CD14-positive monocyte (primary cell): Measurements from ENCODE around the gene PRR36. TPM values are rescaled to one million over a fixed set of nuclear protein-coding genes. Genes with fewer than 3 reads are reported as not detected.

ENCODE experiments used
- DNase-seq, 3 donors: peaks; one replicate each; pipeline ENCODE4 v3.0.0-alpha.2; 2011 to 2022
- H2AFZ ChIP-seq: 2 replicates; pipeline ENCODE4 v1.6.0; 2012; ENCODE audit warnings: mild to moderate bottlenecking, low read depth, low read length, inconsistent platforms; ENCODE audit not compliant: insufficient read depth, poor library complexity, severe bottlenecking
- H3K27ac ChIP-seq, 2 donors: 1 replicate in 1 of 2; 2 replicates in 1 of 2; pipeline ENCODE4 v1.5.1; 2012 to 2013; ENCODE audit warnings: low read length in 2 of 2, control low read depth in 1 of 2, inconsistent platforms in 1 of 2, low read depth in 1 of 2, mild to moderate bottlenecking in 1 of 2
- H3K27me3 ChIP-seq, 2 donors: one replicate each; pipeline versions ENCODE4 v1.6.0 to v1.6.1; 2011 to 2013; ENCODE audit warnings: low read length in 2 of 2; ENCODE audit not compliant: control insufficient read depth in 2 of 2, insufficient read depth in 2 of 2
- H3K36me3 ChIP-seq, 2 donors: replicated peaks in 1 of 2; 1 replicate in 1 of 2; 2 replicates in 1 of 2; pipeline versions ENCODE4 v1.5.1 to v1.6.1; 2012 to 2013; ENCODE audit warnings: low read length in 2 of 2, control low read depth in 1 of 2, inconsistent platforms in 1 of 2, mild to moderate bottlenecking in 1 of 2; ENCODE audit not compliant: insufficient read depth in 2 of 2, control insufficient read depth in 1 of 2
- H3K4me1 ChIP-seq, 2 donors: 1 replicate in 1 of 2; 2 replicates in 1 of 2; pipeline versions ENCODE4 v1.5.1 to v1.6.1; 2012 to 2013; ENCODE audit warnings: low read length in 2 of 2, control low read depth in 1 of 2, inconsistent platforms in 1 of 2, mild to moderate bottlenecking in 1 of 2, moderate library complexity in 1 of 2; ENCODE audit not compliant: insufficient read depth in 2 of 2, control insufficient read depth in 1 of 2
- H3K4me2 ChIP-seq: replicated peaks from 2 replicates; pipeline ENCODE3; 2012; ENCODE audit warnings: low read length, moderate library complexity, mild to moderate bottlenecking; ENCODE audit not compliant: poor library complexity, severe bottlenecking; ENCODE audit errors: extremely low read depth
- H3K4me3 ChIP-seq, 3 experiments: fragments of 200-600 bp in 1 of 3; sonication (generic) in 1 of 3; replicated peaks in 1 of 3; 1 replicate in 2 of 3; 2 replicates in 1 of 3; pipeline ENCODE4 v1.5.1; 2011 to 2013; ENCODE audit warnings: low read length in 3 of 3, mild to moderate bottlenecking in 3 of 3, control low read depth in 2 of 3, low read depth in 2 of 3, inconsistent platforms in 1 of 3, moderate library complexity in 1 of 3
- H3K79me2 ChIP-seq: 2 replicates; pipeline ENCODE4 v1.6.0; 2012; ENCODE audit warnings: mild to moderate bottlenecking, control low read depth, inconsistent platforms, low read length, moderate library complexity; ENCODE audit not compliant: insufficient read depth
- H3K9ac ChIP-seq: 2 replicates; pipeline ENCODE4 v1.6.0; 2017; ENCODE audit warnings: low read length, mild to moderate bottlenecking; ENCODE audit not compliant: insufficient read depth, poor library complexity, severe bottlenecking
- H3K9me3 ChIP-seq, 2 donors: replicated peaks in 1 of 2; 1 replicate in 1 of 2; 2 replicates in 1 of 2; pipeline versions ENCODE4 v1.5.1 to v1.6.1; 2012 to 2013; ENCODE audit warnings: low read length in 2 of 2, control low read depth in 1 of 2; ENCODE audit not compliant: control insufficient read depth in 1 of 2, insufficient read depth in 1 of 2
- H4K20me1 ChIP-seq: 2 replicates; pipeline ENCODE4 v1.6.0; 2012; ENCODE audit warnings: mild to moderate bottlenecking, low read length, control low read depth, moderate library complexity; ENCODE audit not compliant: insufficient read depth
- H3K27ac Mint-ChIP-seq, 7 donors: one replicate each; pipeline ENCODE4 v1.8.0; 2020; ENCODE audit warnings: mild to moderate bottlenecking in 7 of 7, mixed read lengths in 7 of 7, moderate library complexity in 6 of 7, inconsistent platforms in 2 of 7
- H3K27me3 Mint-ChIP-seq, 3 donors: one replicate each; pipeline ENCODE4 v1.8.0; 2021 to 2022; ENCODE audit warnings: low read depth in 3 of 3, mild to moderate bottlenecking in 3 of 3, mixed read lengths in 3 of 3, moderate library complexity in 3 of 3, inconsistent platforms in 1 of 3
- H3K36me3 Mint-ChIP-seq, 2 donors: one replicate each; pipeline ENCODE4 v1.8.0; 2020; ENCODE audit warnings: mixed read lengths in 2 of 2, inconsistent platforms in 1 of 2, mild to moderate bottlenecking in 1 of 2
- H3K4me1 Mint-ChIP-seq: one replicate; pipeline ENCODE4 v1.8.0; 2020; ENCODE audit warnings: mild to moderate bottlenecking, mixed read lengths
- H3K4me3 Mint-ChIP-seq, 2 donors: one replicate each; pipeline ENCODE4 v1.8.0; 2020; ENCODE audit warnings: mild to moderate bottlenecking in 2 of 2, mixed read lengths in 2 of 2, moderate library complexity in 1 of 2
- H3K9me3 Mint-ChIP-seq, 7 donors: one replicate each; pipeline ENCODE4 v1.8.0; 2020 to 2022; ENCODE audit warnings: mixed read lengths in 7 of 7, mild to moderate bottlenecking in 6 of 7, moderate library complexity in 6 of 7, inconsistent platforms in 2 of 7
- CTCF ChIP-seq: fragments of 200-600 bp; IDR thresholded peaks from one replicate; pipeline ENCODE4 v1.8.0; 2022; ENCODE audit warnings: antibody characterized with exemption, mild to moderate bottlenecking
- WGBS: methylation state at CpG from one replicate; pipeline ENCODE4 v1.1.5; 2013; ENCODE audit warnings: missing lambda C conversion rate; ENCODE audit not compliant: insufficient coverage; 5-methylcytosine and 5-hydroxymethylcytosine counted together
- intact Hi-C, 2 donors: fragments of 100-400 bp; cut with micrococcal nuclease; formaldehyde crosslinking; loops; one replicate each; pipeline versions ENCODE4 v1.15.0 to v1.15.1; 2023
- polyA plus RNA-seq, 3 donors: library from polyadenylated mRNA; depleted of rRNA in 1 of 3; unstranded in 2 of 3; stranded (reverse) in 1 of 3; fragments of 300-500 nt in 2 of 3; fragments of >200 nt in 1 of 3; fragmentation: Illumina TruSeq in 2 of 3; gene quantifications; 1 replicate in 2 of 3; 2 replicates in 1 of 3; pipeline ENCODE4 v1.2.3, GENCODE V29; 2012 to 2021

The PRR36 gene
- polyA plus RNA-seq, 3 donors: not detected

GRCh38 chr19:7920519-7921301 lies 46.5 kb upstream of the PRR36 start:
- peak overlapping the region; percentile 90 to 99 (median 97) for H3K27ac Mint-ChIP-seq
- H3K9ac ChIP-seq: peak overlapping the region; percentile 69
- H3K9me3 Mint-ChIP-seq: peaks cover 0 to 22% (median 12%) of the 10 kb centered on the region in 7 donors
- under 1% methylated on average over 42 of the region's 62 CpGs for WGBS
- H3K79me2 ChIP-seq: no peaks in the 10 kb centered on the region
- peaks cover 15 to 17% of the 10 kb centered on the region in 2 donors for H3K36me3 Mint-ChIP-seq
- H3K27me3 ChIP-seq: peaks cover 19 to 33% of the 10 kb centered on the region in 2 donors
- H3K27ac ChIP-seq: peak overlapping the region; percentile 83 to 88
- peak overlapping the region; percentile 63 to 87 (median 69) for H3K4me3 ChIP-seq
- H3K36me3 ChIP-seq: peaks cover 12 to 15% of the 10 kb centered on the region in 2 donors
- H3K4me2 ChIP-seq: peak overlapping the region; percentile 98
- peaks cover 4% of the 10 kb centered on the region for H4K20me1 ChIP-seq
- H3K4me3 Mint-ChIP-seq: peak overlapping the region; percentile 91 to 99
- H2AFZ ChIP-seq: peak overlapping the region; percentile 88
- peak; percentile 95 to 98 (median 98) for DNase-seq
- intact Hi-C loops: loop anchor here (1.0 to 10.0 kb wide), 5 partner anchors 17 to 1894 kb away; partner anchors contain the start of genes FBXL12 (in 1 of the 2), MAP2K7 (in 1 of the 2), PRR36 (in 1 of the 2) and TIMM44 (in 1 of the 2)
- no peak for TF ChIP-seq CTCF
- peaks cover 41 to 58% (median 49%) of the 10 kb centered on the region in 3 donors for H3K27me3 Mint-ChIP-seq
- peaks cover 48% of the 10 kb centered on the region for H3K4me1 Mint-ChIP-seq
- H3K9me3 ChIP-seq: peaks cover 0 to 10% of the 10 kb centered on the region in 2 donors
- H3K4me1 ChIP-seq: peaks cover 39 to 69% of the 10 kb centered on the region in 2 donors
